ENCODE measurements around the gene SPINK5. TPM values are rescaled to one million over a fixed set of nuclear protein-coding genes. Genes with fewer than 3 reads are reported as not detected.

Gene SPINK5
- total RNA-seq, 1 donor, result not detected

DNA sequence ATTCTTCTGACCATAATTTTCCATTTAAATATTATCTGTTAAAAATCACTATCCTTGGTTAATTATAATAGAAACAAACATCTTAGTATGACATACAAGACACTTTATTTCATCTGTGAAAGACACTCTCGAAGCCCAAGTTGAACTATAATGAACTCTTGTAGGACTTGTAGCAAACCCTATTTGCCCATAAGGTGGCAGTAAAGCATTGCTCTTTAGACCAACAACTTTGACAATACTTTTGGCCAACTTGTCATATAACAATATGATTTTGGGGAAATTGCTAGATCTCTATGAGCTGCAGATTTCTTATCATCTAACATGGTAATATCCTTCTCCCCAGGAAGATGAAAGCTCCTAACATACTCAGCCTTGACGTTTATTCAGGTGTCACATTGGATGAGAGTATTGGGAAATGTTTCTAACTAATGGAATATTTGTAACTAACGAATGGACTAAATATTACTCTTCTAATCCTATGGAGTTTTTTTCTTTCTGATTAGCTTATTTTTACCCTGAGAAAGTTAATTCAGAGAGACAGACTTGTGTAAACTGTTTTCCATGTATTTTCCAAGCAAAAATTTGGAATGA, 115.5 kb downstream of the SPINK5 start:
- TF ChIP-seq, protein P1, sequence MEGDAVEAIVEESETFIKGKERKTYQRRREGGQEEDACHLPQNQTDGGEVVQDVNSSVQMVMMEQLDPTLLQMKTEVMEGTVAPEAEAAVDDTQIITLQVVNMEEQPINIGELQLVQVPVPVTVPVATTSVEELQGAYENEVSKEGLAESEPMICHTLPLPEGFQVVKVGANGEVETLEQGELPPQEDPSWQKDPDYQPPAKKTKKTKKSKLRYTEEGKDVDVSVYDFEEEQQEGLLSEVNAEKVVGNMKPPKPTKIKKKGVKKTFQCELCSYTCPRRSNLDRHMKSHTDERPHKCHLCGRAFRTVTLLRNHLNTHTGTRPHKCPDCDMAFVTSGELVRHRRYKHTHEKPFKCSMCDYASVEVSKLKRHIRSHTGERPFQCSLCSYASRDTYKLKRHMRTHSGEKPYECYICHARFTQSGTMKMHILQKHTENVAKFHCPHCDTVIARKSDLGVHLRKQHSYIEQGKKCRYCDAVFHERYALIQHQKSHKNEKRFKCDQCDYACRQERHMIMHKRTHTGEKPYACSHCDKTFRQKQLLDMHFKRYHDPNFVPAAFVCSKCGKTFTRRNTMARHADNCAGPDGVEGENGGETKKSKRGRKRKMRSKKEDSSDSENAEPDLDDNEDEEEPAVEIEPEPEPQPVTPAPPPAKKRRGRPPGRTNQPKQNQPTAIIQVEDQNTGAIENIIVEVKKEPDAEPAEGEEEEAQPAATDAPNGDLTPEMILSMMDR (IDR thresholded peaks at IDR 0.05; ENCODE audit: insufficient read depth, low read length), result peak; percentile 72
- H3K4me3 ChIP-seq (ENCODE audit: low read depth, low read length), result no peak overlapping the region
- DNase-seq (ENCODE audit: low read depth), result peak; percentile 80

DNA sequence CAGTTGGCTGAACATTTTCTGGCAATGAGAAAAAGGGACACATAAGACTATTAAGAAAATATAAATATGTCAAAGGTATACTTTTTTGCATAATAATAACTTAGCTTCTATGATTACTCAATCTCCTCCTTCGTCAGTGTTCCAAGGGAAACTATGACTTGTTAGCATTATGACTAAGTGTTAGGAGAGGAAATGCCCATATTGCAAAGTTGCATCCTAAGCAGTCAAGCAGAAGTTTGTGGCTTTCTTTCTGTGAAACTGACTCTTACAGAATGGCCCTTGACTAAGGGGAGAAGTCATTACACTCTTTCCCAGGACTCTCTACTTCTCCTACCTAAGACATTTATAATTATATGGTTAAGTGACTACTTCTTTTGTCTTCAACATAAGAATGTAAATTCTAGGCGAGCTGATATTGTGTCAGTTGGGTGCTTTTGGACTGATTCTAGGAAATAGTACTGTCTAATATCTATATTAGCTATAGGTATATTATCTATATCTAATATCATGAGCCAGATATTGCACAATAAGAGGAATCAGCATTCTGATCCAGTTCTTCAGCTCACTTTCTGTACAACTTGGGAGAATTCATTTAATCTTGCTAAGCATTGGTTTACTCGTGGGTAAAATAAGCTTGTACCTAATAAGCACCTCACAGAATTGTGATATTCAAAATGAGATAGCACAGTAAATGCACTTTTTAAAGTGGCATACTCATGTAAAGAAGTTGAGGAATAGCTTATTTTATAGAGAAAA, 122.6 kb downstream of the SPINK5 start:
- H3K4me3 ChIP-seq (ENCODE audit: low read depth, low read length), result no peak overlapping the region
- TF ChIP-seq, protein P1 (IDR thresholded peaks at IDR 0.05; ENCODE audit: insufficient read depth, low read length), result no peak
- DNase-seq (ENCODE audit: low read depth), result peak; percentile 40

Other genes starting within 250 kb of the SPINK5 start
- not detected in 2 replicates for gene SPINK1, start 232.3 kb upstream of the SPINK5 start, total RNA-seq (ENCODE audit: low replicate concordance)
- gene SCGB3A2, start 185.3 kb upstream of the SPINK5 start, total RNA-seq (ENCODE audit: low replicate concordance), result not detected in 2 replicates
- not detected in 2 replicates for gene C5orf46, start 157.4 kb upstream of the SPINK5 start, total RNA-seq (ENCODE audit: low replicate concordance)
- gene SPINK14, start 104.6 kb downstream of the SPINK5 start, total RNA-seq (ENCODE audit: low replicate concordance), result not detected in 2 replicates
- gene SPINK6, start 139.1 kb downstream of the SPINK5 start, total RNA-seq (ENCODE audit: low replicate concordance), result not detected in 2 replicates
- not detected in 2 replicates for gene MARCOL, start 174.5 kb downstream of the SPINK5 start, total RNA-seq (ENCODE audit: low replicate concordance)
- gene SPINK13, start 204.8 kb downstream of the SPINK5 start, total RNA-seq (ENCODE audit: low replicate concordance), result not detected in 2 replicates
- 0.41 TPM in 1 of 2 replicates, not detected in the other for gene SPINK7, start 248.4 kb downstream of the SPINK5 start, total RNA-seq (ENCODE audit: low replicate concordance)

Measured in fibroblast of the aortic adventitia (primary cell).